Activated CD8-positive, alpha-beta memory T cell treated with anti-CD3 and anti-CD28 coated beads, Interleukin-2, amount 50 U/mL, for 4 hours (primary cell): ENCODE measurements around the gene CUX1.

Source experiments
- DNase-seq: peaks from one replicate; pipeline ENCODE4 v3.0.0-alpha.2; 2020

The CUX1 gene

DNA sequence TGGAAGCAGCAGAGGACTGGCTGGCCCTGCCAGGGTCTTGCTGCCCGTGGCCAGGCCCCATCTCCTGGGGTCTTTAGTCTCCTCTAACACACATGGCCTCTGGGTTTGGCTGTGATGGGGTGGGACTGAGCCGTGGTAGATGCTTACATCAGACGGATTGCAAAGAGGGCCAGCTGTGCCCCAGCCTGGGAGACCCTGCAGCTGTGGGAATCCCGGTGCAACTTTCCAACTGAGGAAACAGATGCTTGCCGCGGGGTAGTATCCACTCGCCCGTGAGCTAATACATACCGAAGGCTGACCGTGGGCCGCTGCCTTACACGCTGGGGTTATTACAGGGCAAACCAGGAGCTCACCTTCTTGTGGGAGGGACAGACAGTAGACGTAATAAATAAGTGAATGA lies 445.1 kb downstream of the CUX1 start:
- no peak for DNase-seq

GRCh38 chr7:102264367-102264891 lies 447.0 kb downstream of the CUX1 start:
- DNase-seq, result no peak

- DNase-seq, result no peak
Measured at GRCh38 chr7:102266541-102266940, 449.1 kb downstream of the CUX1 start.

GRCh38 chr7:102268635-102269034 lies 451.2 kb downstream of the CUX1 start:
- no peak for DNase-seq

DNA sequence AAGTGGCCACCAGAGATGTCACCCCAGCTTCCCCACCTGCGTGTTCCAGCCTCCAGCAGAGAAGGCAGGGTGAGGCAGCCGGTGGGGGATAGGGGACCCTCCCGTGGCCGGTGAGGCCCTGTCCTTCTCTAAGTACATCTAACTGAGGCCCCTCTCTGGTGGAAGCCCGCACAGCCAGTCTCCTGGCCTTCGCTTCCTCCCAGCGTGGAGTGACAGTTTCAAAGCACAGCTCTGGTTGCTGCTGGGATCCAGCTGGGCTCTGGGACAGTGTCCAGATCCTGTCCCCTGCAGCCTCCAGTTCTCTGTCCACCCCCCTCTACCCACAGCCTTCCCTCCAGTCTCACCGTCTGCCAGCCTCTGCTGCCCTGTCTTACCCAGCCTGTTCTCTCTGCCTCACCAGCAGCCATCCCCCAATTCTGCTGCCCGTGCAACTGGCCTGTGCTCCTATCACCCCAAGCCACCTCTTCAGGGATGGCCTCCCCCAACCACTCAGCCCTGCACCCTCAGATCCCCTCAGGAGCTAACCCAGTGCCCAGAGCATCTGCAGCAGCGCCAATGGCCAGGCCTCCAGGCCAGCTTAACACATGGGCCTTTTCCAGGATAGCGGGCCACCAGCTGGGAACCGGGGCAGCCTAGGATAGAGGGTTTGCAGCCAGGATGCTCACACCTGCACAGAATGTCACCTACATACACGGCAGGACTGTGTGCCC lies 452.9 kb downstream of the CUX1 start:
- DNase-seq, result no peak

DNA sequence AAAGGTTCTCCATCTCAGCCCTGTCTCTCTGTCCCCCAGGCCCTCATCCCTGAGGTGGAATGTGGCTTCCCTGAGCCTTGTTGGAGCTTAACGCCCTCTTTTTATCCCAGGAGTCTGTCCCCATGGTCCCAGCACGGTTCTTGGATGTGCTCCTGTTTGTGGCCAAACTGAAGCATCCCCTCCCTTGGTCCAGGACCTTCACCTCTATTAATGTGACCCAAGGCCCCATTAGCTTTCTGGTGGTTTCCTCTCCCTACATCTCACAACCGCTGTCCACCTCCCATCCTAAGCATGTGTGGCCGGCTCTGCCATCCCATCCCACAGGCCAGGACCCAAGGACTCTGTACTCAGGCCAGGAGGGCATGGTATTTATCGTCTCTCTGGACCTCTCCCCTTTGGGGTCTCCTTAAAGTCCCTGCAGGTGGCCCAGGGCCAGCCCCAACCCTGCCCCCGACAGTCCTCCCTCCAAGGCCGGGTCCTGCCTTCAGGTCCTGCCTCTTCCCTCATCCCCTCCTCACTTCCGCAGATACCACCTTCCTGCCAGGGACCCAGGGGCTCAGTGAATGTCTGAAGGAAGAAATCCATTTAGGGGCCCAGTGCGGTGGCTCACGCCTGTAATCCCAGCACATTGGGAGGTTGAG lies 453.9 kb downstream of the CUX1 start:
- DNase-seq, result no peak

- DNase-seq, result peak; percentile 80
Measured at GRCh38 chr7:102272075-102272916, 454.9 kb downstream of the CUX1 start.

DNA sequence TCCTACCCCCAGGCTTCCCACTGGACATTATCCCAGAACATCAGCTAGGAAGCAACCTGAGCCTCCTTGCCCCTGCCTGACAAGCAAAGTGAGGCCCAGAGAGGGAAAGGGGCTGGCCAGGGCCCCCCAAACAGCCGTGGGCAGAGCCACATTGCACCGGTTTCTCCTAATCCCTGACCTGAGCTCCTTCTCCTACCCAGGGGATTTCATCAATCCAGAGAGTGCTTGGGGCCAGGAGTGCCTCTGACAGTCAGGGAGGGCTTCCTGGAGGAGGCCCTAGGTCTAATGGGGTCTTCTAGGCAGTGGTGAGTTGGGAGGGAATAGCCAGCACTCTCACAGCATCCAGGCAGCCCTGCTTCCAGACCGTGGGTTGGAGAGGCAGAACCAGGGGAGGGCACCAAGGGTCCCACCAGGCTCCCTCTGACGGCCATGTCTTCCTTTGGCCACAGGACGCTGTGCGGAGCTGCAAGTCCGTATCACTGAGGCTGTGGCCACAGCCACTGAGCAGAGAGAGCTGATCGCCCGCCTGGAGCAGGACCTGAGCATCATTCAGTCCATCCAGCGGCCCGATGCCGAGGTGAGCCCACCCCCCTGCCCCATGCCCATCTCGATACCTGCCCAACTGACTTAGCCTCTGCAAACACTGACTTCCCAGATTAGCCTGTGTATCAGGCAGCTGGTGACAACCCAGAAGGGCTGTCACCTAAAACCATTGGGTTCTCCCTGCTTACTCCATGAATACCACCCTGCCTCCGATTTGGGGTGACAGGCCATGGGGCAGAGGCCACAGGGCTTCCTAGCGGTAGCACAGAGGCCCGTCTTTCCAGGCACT lies 455.7 kb downstream of the CUX1 start:
- DNase-seq, result no peak

- DNase-seq, result no peak
Measured at GRCh38 chr7:102273749-102274712, 456.6 kb downstream of the CUX1 start.

- no peak for DNase-seq
Measured at GRCh38 chr7:102275123-102275703, 457.8 kb downstream of the CUX1 start.

- no peak for DNase-seq
Measured at GRCh38 chr7:102277901-102278300, 460.5 kb downstream of the CUX1 start.

DNA sequence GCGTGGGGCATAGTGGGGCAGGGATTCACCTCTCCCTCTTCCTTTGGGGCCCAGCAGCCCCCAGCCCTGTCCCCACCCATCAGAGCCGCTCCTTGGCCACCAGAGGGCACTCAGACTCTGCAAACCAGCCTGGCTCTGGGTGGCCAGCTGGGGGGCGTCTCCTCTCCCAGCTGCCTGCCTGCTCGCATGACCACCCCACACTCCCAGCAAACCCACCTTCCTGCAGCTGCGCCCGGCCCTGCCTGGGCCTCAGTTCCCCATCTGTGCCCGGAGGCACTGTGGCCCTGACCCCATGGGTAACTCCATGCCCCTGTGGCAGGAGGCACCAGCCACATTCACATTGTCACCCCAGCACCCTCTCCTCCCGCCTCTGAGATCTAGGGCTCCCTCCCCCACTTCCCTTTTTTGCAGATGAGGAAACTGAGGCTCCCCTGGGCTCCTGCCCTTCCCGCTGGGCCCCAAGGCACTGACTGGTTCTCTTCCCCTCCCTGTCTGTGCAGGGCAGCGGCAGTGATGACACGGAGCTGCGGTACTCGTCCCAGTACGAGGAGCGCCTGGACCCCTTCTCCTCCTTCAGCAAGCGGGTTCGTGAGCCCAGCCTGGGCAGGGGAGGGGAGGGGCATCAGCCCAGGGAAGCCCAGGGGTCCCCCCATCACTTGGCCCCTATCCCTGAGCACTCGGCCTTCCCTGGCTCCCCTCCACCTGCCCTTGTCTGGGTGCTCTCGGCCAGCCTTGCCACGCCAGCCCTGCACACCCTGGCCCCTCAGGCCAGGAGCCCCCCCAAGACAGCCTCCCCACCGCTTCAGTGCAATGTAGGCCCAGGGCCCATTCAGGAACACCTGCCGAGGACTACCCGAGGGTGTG lies 462.3 kb downstream of the CUX1 start:
- DNase-seq, result peak; percentile 63

DNA sequence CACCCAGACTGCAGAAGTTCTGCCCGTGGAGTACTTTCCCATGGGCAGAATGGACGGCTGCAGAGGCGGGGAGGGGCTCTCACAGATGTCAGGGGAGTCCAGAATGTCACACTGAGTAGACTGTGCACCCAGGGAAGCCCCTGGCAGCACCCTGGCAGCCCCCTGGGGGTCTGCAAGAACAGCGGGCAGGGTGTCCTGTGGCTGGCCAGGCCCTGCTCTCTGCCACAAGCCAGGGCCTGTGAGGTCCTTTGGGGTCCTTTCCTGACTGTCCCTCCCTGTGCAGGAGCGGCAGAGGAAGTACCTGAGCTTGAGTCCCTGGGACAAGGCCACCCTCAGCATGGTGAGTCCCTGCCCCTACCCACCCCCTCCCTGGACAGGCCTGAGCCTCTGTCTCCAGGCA lies 463.1 kb downstream of the CUX1 start:
- DNase-seq, result no peak

DNA sequence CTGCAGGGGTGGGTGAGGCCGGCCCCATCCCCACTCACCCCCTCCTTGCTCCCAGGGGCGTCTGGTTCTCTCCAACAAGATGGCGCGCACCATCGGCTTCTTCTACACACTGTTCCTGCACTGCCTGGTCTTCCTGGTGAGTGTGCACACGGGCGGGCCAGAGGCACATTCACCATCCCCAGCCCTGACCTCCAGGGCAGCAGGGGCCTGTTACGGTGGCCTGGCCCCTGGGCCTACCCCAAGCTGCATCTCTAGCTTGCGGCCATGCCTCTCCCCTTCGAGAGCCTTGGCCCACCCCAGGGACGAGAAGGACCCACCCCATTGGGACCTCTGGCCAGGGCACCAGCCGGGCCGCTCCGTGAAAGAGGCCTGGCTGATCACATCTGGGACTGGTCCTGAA lies 464.4 kb downstream of the CUX1 start:
- no peak for DNase-seq

DNA sequence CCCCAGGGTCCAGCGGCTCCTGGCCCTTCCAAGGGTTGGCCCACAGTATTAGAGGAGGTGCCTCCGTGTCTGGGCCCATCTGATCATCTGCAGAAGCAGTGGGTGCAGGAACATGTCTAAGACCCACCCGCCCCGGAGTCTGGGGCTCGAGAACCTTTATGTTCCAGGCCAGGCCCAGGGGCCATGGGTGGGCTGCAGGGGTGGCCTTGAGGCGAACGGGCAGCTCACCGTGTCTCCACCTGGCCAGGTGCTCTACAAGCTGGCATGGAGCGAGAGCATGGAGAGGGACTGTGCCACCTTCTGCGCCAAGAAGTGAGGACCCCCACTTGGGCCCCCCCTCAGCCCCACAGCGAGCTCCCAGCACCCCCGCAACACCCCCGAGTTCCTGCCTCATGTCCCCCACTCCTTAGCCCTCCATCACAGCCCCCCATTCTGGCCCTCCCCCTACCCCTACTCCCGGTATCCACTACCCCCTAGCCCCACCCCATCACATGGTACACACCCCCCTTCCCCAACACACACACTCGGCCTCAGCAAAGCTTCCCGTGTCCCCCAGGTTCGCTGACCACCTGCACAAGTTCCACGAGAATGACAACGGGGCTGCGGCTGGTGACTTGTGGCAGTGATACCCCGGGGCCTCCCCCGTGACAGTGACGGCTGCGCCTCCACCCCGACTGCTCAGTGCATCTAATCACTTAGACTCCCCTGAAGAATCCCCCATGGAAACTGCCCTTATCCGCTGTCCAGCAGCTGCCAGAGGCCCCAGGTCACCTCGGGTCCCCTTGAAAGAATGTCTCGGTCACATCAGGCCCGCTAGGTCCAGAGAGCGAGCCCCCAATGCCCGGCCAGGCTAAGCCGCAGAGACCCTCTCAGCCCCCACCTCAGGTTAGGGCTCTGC lies 465.3 kb downstream of the CUX1 start:
- DNase-seq, result no peak

GRCh38 chr7:102283477-102284189 lies 466.2 kb downstream of the CUX1 start:
- no peak for DNase-seq

- DNase-seq, result no peak
Measured at GRCh38 chr7:102284399-102284798, 467.0 kb downstream of the CUX1 start.

DNA sequence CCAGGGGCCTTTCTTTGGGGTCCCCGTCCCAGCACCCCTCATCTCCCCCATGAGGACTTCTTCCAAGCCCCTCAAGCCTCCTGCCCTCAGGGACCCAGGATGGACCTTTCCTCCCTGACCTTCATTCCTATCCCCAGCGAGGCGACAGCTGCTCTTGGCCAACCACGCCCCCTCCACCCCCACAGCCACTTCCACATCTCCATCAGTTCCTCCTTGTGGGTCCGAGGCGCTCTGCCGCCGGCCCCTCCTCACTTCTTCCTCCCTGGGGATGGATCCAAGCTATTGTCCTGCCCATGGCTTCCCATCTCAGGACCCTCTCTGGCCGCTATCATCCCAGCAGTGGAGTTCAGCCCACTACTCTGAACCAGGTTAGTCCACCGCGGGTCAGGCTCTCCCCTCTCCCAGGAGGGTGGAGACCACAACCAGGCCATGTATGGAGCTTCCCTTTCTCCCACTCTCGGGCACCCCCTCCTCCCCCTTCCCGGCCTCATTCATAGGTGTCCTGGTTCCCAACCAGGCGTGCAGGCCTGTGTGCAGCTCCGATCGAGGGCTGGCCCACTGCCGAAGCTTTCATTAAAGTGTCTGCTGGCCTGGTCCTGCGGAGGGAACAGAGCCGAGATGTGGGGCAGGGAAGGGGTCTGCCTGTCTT lies 467.6 kb downstream of the CUX1 start:
- DNase-seq, result no peak
